Vagina (tissue), 2 donors: ENCODE results near the gene DCUN1D3. TPM values are rescaled to one million over a fixed set of nuclear protein-coding genes. Genes with fewer than 3 reads are reported as not detected.

Experiments used
- DNase-seq, 2 donors: peaks; one replicate each; pipeline ENCODE4 v3.0.0-alpha.2; 2017; ENCODE audit errors: extremely low spot score in 2 of 2
- H3K27ac ChIP-seq: fragments of 200-600 bp; sonication (generic); one replicate; pipeline ENCODE4 v1.5.1; 2019
- H3K27me3 ChIP-seq: fragments of 200-600 bp; sonication (generic); one replicate; pipeline ENCODE4 v1.5.1; 2019
- H3K36me3 ChIP-seq, 2 donors: fragments of 200-600 bp; sonication (generic); one replicate each; pipeline ENCODE4 v1.5.1; 2017 to 2019
- H3K4me1 ChIP-seq: fragments of 200-600 bp; sonication (generic); one replicate; pipeline ENCODE4 v1.5.1; 2019
- H3K4me3 ChIP-seq, 2 donors: fragments of 200-600 bp; sonication (generic); 1 replicate in 1 of 2; 2 replicates in 1 of 2; pipeline ENCODE4 v1.5.1; 2016 to 2019
- H3K9me3 ChIP-seq: fragments of 200-600 bp; sonication (generic); one replicate; pipeline ENCODE4 v1.5.1; 2019
- CTCF ChIP-seq, 3 experiments: fragments of 450-650 bp in 2 of 3; fragments of 200-600 bp in 1 of 3; sonication (generic) in 1 of 3; IDR thresholded peaks; one replicate each; pipeline ENCODE4 v1.5.1; 2017 to 2019; ENCODE audit warnings: antibody characterized with exemption in 3 of 3, mild to moderate bottlenecking in 2 of 3, moderate library complexity in 2 of 3
- POLR2A ChIP-seq, 2 donors: fragments of 450-650 bp; IDR thresholded peaks; one replicate each; pipeline ENCODE4 v1.6.1; 2017; ENCODE audit warnings: antibody characterized with exemption in 2 of 2, mild to moderate bottlenecking in 2 of 2, moderate library complexity in 2 of 2
- POLR2AphosphoS5 ChIP-seq, 2 donors: sonication (generic); formaldehyde crosslinking; IDR thresholded peaks; one replicate each; pipeline ENCODE4 v1.9.0; 2017; ENCODE audit warnings: antibody characterized with exemption in 2 of 2, mild to moderate bottlenecking in 2 of 2, low read depth in 1 of 2; ENCODE audit not compliant: insufficient read depth in 1 of 2
- intact Hi-C: fragments of 100-400 bp; cut with DNase I; formaldehyde crosslinking; loops from one replicate; pipeline ENCODE4 v1.15.1; 2023
- total RNA-seq: library from RNA; depleted of rRNA; stranded (reverse); fragments of >200 nt; gene quantifications from one replicate; pipeline ENCODE4 v1.2.3, GENCODE V29; 2016

DCUN1D3 gene
- total RNA-seq, 1 donor from 2014 or later: 19.2 TPM

- Histone ChIP-seq H3K27me3 (no peaks in the 10 kb centered on the region), H3K27ac (peak overlapping the region; percentile 43), H3K9me3 (no peaks in the 10 kb centered on the region), H3K36me3 (no peaks in the 10 kb centered on the region), H3K4me1 (peaks cover 95% of the 10 kb centered on the region), H3K4me3 (no peak overlapping the region)
- intact Hi-C loops: loop anchor here (5.0 kb wide), 1 partner anchor 38 kb away; no protein-coding TSS in a partner anchor
- no peak for DNase-seq
- no peak for TF ChIP-seq POLR2A (IDR thresholded peaks at IDR 0.05)
- no peak for TF ChIP-seq CTCF (IDR thresholded peaks at IDR 0.05)
- peak; percentile 12 to 69 for TF ChIP-seq POLR2AphosphoS5 (IDR thresholded peaks at IDR 0.05; ENCODE audit: insufficient read depth in 1 of 2, low read depth in 1 of 2)
These were observed 31.3 kb downstream of the DCUN1D3 start for GRCh38 chr16:20868890-20869289.

GRCh38 chr16:20867585-20867984 lies 32.6 kb downstream of the DCUN1D3 start:
- no peaks in the 10 kb centered on the region for H3K9me3 ChIP-seq
- peak overlapping the region; percentile 43 for H3K27ac ChIP-seq
- H3K27me3 ChIP-seq: no peaks in the 10 kb centered on the region
- H3K4me3 ChIP-seq: no peak overlapping the region
- intact Hi-C loops: loop anchor here (5.0 kb wide), 1 partner anchor 40 kb away; no protein-coding TSS in a partner anchor
- DNase-seq: no peak
- TF ChIP-seq POLR2A (IDR thresholded peaks at IDR 0.05) (no peak), CTCF (IDR thresholded peaks at IDR 0.05) (no peak), POLR2AphosphoS5 (IDR thresholded peaks at IDR 0.05; ENCODE audit: insufficient read depth in 1 of 2, low read depth in 1 of 2) (no peak)
- no peaks in the 10 kb centered on the region for H3K36me3 ChIP-seq
- H3K4me1 ChIP-seq: peaks cover 82% of the 10 kb centered on the region

- Histone ChIP-seq H3K27ac (peak overlapping the region; percentile 43), H3K9me3 (no peaks in the 10 kb centered on the region), H3K4me3 (no peak overlapping the region), H3K27me3 (no peaks in the 10 kb centered on the region), H3K36me3 (peaks cover 0 to 6% of the 10 kb centered on the region in 2 donors), H3K4me1 (peaks cover 75% of the 10 kb centered on the region)
- DNase-seq: no peak
- intact Hi-C loops: loop anchor here (5.0 kb wide), 1 partner anchor 40 kb away; no protein-coding TSS in a partner anchor
- TF ChIP-seq POLR2A (IDR thresholded peaks at IDR 0.05) (no peak), CTCF (IDR thresholded peaks at IDR 0.05) (no peak), POLR2AphosphoS5 (IDR thresholded peaks at IDR 0.05; ENCODE audit: insufficient read depth in 1 of 2, low read depth in 1 of 2) (no peak)
These were observed 33.4 kb downstream of the DCUN1D3 start for GRCh38 chr16:20866801-20867200.

- Histone ChIP-seq H3K4me3 (no peak overlapping the region), H3K36me3 (peaks cover 0 to 11% of the 10 kb centered on the region in 2 donors), H3K9me3 (no peaks in the 10 kb centered on the region), H3K4me1 (peaks cover 70% of the 10 kb centered on the region), H3K27ac (peak overlapping the region; percentile 43), H3K27me3 (no peaks in the 10 kb centered on the region)
- no peak for DNase-seq
- peak in 1 of 2 donors; percentile 3 for TF ChIP-seq POLR2AphosphoS5 (IDR thresholded peaks at IDR 0.05; ENCODE audit: insufficient read depth in 1 of 2, low read depth in 1 of 2)
- no peak for TF ChIP-seq POLR2A (IDR thresholded peaks at IDR 0.05)
- TF ChIP-seq CTCF (IDR thresholded peaks at IDR 0.05): no peak
- intact Hi-C loops: loop anchor here (5.0 kb wide), 1 partner anchor 41 kb away; no protein-coding TSS in a partner anchor
These were observed 33.9 kb downstream of the DCUN1D3 start for GRCh38 chr16:20866145-20866772.
